ENCODE data around the gene CPNE9. TPM values are rescaled to one million over a fixed set of nuclear protein-coding genes. Genes with fewer than 3 reads are reported as not detected.

Gene CPNE9
- total and polyA plus RNA-seq, 2 of the 8 experiments (the other 6 are each of a cell fraction or from before 2014, with no cell fraction given) = 4.8 to 6.0 TPM

DNA sequence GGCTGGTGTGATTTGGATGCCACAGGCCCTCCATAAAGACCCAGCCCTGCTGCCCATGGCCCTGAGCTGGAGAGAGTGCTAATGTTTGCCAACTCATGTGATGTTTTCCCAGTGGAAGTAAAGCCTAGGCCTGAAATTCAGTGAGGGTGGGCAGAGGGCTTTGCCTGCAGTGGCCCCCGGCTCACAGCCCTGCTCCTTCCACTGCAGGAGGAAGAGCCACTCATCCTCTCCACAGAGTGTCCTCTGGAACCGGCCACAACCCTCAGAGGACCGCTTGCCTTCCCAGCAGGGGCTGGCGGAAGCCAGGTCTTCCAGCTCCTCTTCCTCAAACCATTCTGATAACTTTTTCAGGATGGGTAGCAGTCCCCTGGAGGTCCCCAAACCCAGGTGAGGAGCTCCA is 13.9 kb upstream of the CPNE9 start:
- H3K4me1 ChIP-seq (replicated peaks in 1 of 4; ENCODE audit: control insufficient read depth in 3 of 4, insufficient read depth in 4 of 4, low read length in 3 of 4) = no peaks in the 10 kb centered on the region
- no peak overlapping the region for H3K56ac ChIP-seq (replicated peaks; ENCODE audit: insufficient read length, low read depth, low read length)
- no peak overlapping the region for H3K4me2 ChIP-seq (ENCODE audit: insufficient read depth in 1 of 2, low read depth in 2 of 2, low read length in 2 of 2)
- no peak overlapping the region for H2BK120ac ChIP-seq (replicated peaks; ENCODE audit: low read depth, low read length)
- H3K79me2 ChIP-seq (ENCODE audit: control insufficient read depth in 1 of 2, insufficient read depth in 2 of 2, low read length in 2 of 2) = no peaks in the 10 kb centered on the region
- peaks cover 10 to 34% (median 20%) of the 10 kb centered on the region in 4 experiments; a peak in 7 of 8 replicates for H3K36me3 ChIP-seq (ENCODE audit: control insufficient read depth in 2 of 4, insufficient read depth in 4 of 4, low read length in 3 of 4)
- H3K27me3 ChIP-seq (replicated peaks in 1 of 4; ENCODE audit: control insufficient read depth in 3 of 4, extremely low read depth in 1 of 4, insufficient read depth in 3 of 4, low read length in 3 of 4) = no peaks in the 10 kb centered on the region
- H4K20me1 ChIP-seq (replicated peaks in 1 of 2; ENCODE audit: control insufficient read depth in 1 of 2, insufficient read depth in 2 of 2, low read length in 2 of 2) = peaks cover 0 to 3% of the 10 kb centered on the region in 2 experiments
- H4K5ac ChIP-seq (ENCODE audit: insufficient read length, low read depth, low read length) = no peak overlapping the region
- no peak overlapping the region for H3K9ac ChIP-seq (replicated peaks in 1 of 4; ENCODE audit: extremely low read depth in 1 of 4, low read depth in 3 of 4, low read length in 3 of 4)
- no peak overlapping the region for H4K8ac ChIP-seq (ENCODE audit: extremely low read depth, insufficient read depth, low read length)
- H2AFZ ChIP-seq (ENCODE audit: low read length) = no peak overlapping the region
- no peak overlapping the region for H3K4me3 ChIP-seq (ENCODE audit: extremely low read depth in 1 of 4, insufficient read depth in 2 of 4, low read depth in 3 of 4, low read length in 4 of 4)
- no peaks in the 10 kb centered on the region for H3K9me3 ChIP-seq (ENCODE audit: insufficient read depth in 2 of 2, low read depth in 1 of 2, low read length in 1 of 2)
- H2AK5ac ChIP-seq (ENCODE audit: low read depth, low read length) = no peak overlapping the region
- DNase-seq (ENCODE audit: low read depth in 1 of 2, low spot score in 2 of 2) (no peak), FAIRE-seq (no peak)
- H3K4ac ChIP-seq (replicated peaks; ENCODE audit: insufficient read length, low read depth, low read length) = no peak overlapping the region
- H2BK15ac ChIP-seq (ENCODE audit: low read length) = no peak overlapping the region
- 86% methylated on average over 2 of the region's 4 CpGs; no CpG with 5 or more reads in 1 of the 2 experiments for WGBS, 2 experiments (ENCODE audit: extremely low coverage in 1 of 2, insufficient coverage in 1 of 2, insufficient read length in 1 of 2, insufficient replicate concordance in 2 of 2, low coverage in 1 of 2, low lambda C conversion rate in 2 of 2, missing lambda C conversion rate in 1 of 2)
- H3K27ac ChIP-seq (ENCODE audit: low read depth, low read length) = no peak overlapping the region
- ChIA-PET POLR2A (ENCODE audit: partially characterized antibody) (interaction anchor here (0.6 to 2.4 kb wide), 3 partner anchors 9 to 452 kb away, joined by 3 to 9 read pairs (median 4); no protein-coding TSS in a partner anchor), CTCF (ENCODE audit: partially characterized antibody) (interaction anchor here (0.9 to 6.9 kb wide), 4 partner anchors 11 to 187 kb away, joined by 3 to 48 read pairs (median 6); no protein-coding TSS in a partner anchor)
- H3K14ac ChIP-seq (ENCODE audit: insufficient read length) = no peak overlapping the region
- H4K91ac ChIP-seq (replicated peaks; ENCODE audit: insufficient read length, low read length) = no peak overlapping the region
- H3K23me2 ChIP-seq (ENCODE audit: low read depth, low read length) = no peaks in the 10 kb centered on the region
- H3K79me1 ChIP-seq (ENCODE audit: low read depth, low read length) = no peaks in the 10 kb centered on the region
- H3K18ac ChIP-seq (ENCODE audit: extremely low read depth, low read length) = no peak overlapping the region
- H2BK5ac ChIP-seq (ENCODE audit: low read depth, low read length) = no peak overlapping the region
- H3K23ac ChIP-seq (ENCODE audit: insufficient read length) = no peak overlapping the region
- H2BK20ac ChIP-seq (ENCODE audit: low read length) = no peak overlapping the region
- H2BK12ac ChIP-seq (ENCODE audit: low read depth, low read length) = no peak overlapping the region
- no peak for TF ChIP-seq RXRA (IDR thresholded peaks at IDR 0.05; ENCODE audit: insufficient read depth, low read depth, low read length)
- no peak for TF ChIP-seq HDAC6 (IDR thresholded peaks at IDR 0.05; ENCODE audit: low read depth, low read length)
- no peak for TF ChIP-seq FOSL1 (IDR thresholded peaks at IDR 0.05; ENCODE audit: insufficient read depth, low read depth, low read length)
- no peak for TF ChIP-seq CTBP2 (IDR thresholded peaks at IDR 0.05; ENCODE audit: borderline replicate concordance, insufficient read depth, insufficient read length, low read length)
- no peak for TF ChIP-seq BRCA1 (IDR thresholded peaks at IDR 0.05; ENCODE audit: low read depth, low read length)
- TF ChIP-seq SAP30 (IDR thresholded peaks at IDR 0.05; ENCODE audit: insufficient read depth, insufficient replicate concordance, low read length) = no peak
- TF ChIP-seq ZNF274 (IDR thresholded peaks at IDR 0.05; ENCODE audit: borderline replicate concordance, extremely low read depth, low read length) = no peak
- no peak for TF ChIP-seq KDM5A (IDR thresholded peaks at IDR 0.05; ENCODE audit: low read length)
- TF ChIP-seq EP300 (IDR thresholded peaks at IDR 0.05; ENCODE audit: borderline replicate concordance in 1 of 2, low read depth in 2 of 2, low read length in 2 of 2) = no peak
- no peak for TF ChIP-seq ATF3 (IDR thresholded peaks at IDR 0.05; ENCODE audit: insufficient read depth, low read depth, low read length)
- TF ChIP-seq TBP (IDR thresholded peaks at IDR 0.05; ENCODE audit: low read depth, low read length) = no peak
- no peak for TF ChIP-seq BCL11A (IDR thresholded peaks at IDR 0.05; ENCODE audit: low read depth in 2 of 2, low read length in 2 of 2)
- TF ChIP-seq SIN3A (conservative IDR thresholded peaks at IDR 0.05 in 1 of 2, IDR thresholded peaks at IDR 0.05 in 1 of 2; ENCODE audit: low read depth in 1 of 2, low read length in 2 of 2) = no peak
